RKO (cell line): ENCODE data around the gene KCNIP4.
"Not testable (repeated sequence)": the region's sequence is repeated elsewhere in the genome, so short reads cannot be mapped to it uniquely, and the experiment has no call there.

Source experiments
- DNase-seq: peaks from one replicate; pipeline ENCODE4 v3.0.0-alpha.2; 2016; ENCODE audit warnings: low spot score

Gene KCNIP4

GRCh38 chr4:20844311-20844710 lies 1104.3 kb downstream of the KCNIP4 start:
- no peak for DNase-seq

DNA sequence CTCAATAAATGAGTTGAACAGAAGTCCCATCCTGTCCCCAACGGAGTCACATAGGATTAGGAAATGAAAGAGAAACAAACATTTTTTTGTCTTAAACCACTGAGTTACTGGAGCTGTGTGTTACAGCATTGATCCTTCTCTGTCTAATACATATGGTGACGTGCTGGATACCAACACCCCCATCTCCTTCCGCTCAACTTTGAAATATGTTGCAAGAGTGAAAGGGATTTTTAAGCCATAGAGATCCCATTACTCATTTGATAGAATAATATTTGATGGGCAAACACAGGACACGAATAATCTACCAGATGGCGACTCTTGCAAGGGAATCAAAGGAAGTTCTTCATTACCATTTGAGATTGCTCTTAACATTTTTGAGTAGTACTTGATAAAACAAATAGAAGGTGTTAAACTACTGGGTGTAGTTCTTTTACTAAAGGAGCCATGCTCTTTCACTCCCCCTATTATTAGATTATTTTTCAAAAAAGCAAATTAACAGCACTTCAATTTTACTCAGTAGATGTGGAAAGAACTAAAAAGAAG lies 1107.9 kb downstream of the KCNIP4 start:
- no peak for DNase-seq

DNA sequence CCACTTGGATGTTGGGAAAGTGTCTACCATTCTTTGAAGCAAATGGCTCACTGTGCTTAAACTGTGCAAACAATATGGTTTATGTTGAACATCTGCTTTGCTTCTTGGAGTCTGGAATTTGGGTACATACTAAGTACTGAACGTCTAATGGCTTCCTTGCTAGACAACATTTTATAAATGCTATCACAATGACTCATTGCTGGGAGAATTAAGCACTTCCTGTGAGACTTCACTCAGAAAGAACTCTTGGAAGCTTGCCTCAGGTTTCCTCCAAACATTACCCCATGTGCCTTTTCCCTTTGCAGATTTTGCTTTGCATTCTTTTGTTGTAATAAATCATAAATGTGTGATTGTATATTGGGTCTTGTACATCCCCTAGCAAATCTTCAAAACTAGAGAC lies 1108.6 kb downstream of the KCNIP4 start:
- DNase-seq, result peak; percentile 18

GRCh38 chr4:20838476-20838875 lies 1110.1 kb downstream of the KCNIP4 start:
- DNase-seq, result no peak

- no peak for DNase-seq
Observed at GRCh38 chr4:20832826-20833225, 1115.7 kb downstream of the KCNIP4 start.

GRCh38 chr4:20831746-20832145 lies 1116.8 kb downstream of the KCNIP4 start:
- no peak for DNase-seq

- DNase-seq, result peak; percentile 31
Observed at GRCh38 chr4:20829617-20830357, 1118.8 kb downstream of the KCNIP4 start.

DNA sequence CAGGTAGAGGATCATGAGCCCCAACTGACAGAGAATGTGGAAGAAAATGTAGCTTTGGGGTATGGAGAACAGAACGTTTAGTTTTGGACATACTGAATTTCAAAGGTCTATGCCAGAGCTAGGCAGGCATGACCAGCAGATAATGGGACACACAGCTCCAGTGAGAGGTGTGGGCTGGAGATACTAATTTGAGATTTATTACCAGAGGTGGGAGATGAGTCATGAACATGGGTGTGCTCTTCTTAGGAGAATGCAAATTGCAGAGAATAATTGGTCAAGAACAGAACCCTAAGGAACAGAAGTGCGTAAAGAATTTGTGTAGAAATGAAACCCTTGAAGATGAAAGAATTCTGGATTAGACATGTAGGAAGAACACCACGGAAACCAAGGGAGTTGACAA lies 1123.1 kb downstream of the KCNIP4 start:
- DNase-seq, result no peak

- DNase-seq, result no peak
Observed at GRCh38 chr4:20816287-20816686, 1132.3 kb downstream of the KCNIP4 start.

DNA sequence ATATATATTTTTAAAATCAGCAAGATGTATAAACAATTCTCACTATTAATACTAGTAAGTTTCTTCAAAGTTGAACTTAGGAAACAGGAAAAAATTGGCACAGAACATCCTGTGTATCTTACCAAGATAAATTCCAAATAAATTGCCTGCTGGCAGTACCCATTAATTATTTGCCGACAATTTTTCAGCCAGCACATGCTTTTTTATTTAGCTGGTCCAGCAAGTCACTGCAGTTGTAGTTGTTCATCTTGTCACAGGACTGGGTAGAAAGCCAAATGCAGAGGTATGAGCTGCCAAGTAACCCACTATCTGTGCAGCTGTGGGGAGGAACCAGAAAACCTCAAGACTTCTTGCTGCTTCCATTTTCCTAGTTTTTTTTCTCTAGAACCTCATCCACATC lies 1134.9 kb downstream of the KCNIP4 start:
- DNase-seq, result no peak

GRCh38 chr4:20809812-20810211 lies 1138.8 kb downstream of the KCNIP4 start:
- DNase-seq, result no peak

GRCh38 chr4:20805716-20806115 lies 1142.9 kb downstream of the KCNIP4 start:
- DNase-seq, result no peak

GRCh38 chr4:20787940-20788665 lies 1160.5 kb downstream of the KCNIP4 start:
- DNase-seq, result no peak

DNA sequence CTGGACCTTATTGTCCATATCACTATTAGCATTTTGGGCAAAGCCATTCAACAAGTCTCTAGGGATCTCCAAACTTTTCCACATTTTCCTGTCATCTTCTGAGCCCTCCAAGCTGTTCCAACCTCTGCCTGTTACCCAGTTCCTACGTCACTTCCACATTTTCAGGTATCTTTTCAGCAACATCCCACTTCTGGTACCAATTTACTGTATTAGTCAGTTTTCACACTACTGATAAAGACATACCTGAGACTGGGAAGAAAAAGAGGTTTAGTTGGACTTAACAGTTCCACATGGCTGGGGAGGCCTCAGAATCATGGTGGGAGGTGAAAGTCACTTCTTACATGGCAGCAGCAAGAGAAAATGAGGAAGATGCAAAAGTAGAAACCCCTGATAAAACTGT lies 1165.4 kb downstream of the KCNIP4 start:
- DNase-seq, result not testable (repeated sequence)

GRCh38 chr4:20778896-20779295 lies 1169.7 kb downstream of the KCNIP4 start:
- DNase-seq, result no peak

GRCh38 chr4:20773144-20773997 lies 1175.2 kb downstream of the KCNIP4 start:
- DNase-seq, result peak; percentile 59

DNA sequence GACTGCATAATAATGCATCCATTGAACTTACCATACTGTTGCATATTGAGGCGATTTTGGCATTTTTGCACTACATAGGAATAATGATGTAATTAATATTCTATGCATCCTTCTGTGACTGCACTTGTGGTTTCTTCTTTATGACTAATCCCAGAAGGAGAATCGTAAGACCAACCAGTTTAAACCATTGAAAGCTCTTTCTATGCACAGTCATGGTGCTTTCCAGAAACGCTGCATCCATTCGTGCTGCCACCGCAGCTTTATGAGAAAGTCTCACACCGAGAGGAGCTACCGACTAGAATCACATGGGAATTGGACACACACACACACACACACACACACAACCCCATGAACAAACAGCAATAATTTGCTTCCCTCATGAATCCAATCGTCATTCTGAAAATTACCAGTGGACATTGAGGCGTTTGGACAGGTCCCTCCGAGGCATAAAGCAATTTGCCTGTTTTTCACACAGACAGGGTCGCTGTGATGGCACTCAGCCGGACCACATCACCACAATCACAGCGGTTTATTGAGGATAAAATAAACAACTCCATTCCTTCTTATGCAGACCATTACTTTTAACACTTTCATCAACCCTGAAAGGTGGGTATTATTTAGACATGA lies 1184.1 kb downstream of the KCNIP4 start:
- no peak for DNase-seq

GRCh38 chr4:20761826-20762225 lies 1186.7 kb downstream of the KCNIP4 start:
- no peak for DNase-seq

- no peak for DNase-seq
Observed at GRCh38 chr4:20761382-20761781, 1187.2 kb downstream of the KCNIP4 start.

- DNase-seq, result no peak
Observed at GRCh38 chr4:20760053-20760452, 1188.5 kb downstream of the KCNIP4 start.

DNA sequence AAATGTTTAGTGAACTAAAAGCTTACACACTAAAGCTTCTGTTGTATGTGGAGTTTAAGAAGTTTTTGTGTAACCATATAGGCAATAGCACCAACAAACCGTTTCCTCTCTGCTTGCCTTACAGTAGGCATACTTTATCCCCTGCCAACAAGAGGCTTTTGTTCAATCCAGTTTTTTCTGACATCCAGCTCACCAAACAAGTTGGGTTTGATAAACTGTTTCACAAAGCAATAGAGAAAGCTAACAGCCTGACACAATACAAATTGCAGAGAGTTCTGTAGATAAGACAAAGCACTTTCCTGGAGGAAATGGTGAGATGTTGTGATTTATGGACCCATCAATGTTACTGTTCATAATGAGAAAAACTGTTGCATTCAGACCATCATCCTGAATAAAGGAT lies 1194.5 kb downstream of the KCNIP4 start:
- no peak for DNase-seq

DNA sequence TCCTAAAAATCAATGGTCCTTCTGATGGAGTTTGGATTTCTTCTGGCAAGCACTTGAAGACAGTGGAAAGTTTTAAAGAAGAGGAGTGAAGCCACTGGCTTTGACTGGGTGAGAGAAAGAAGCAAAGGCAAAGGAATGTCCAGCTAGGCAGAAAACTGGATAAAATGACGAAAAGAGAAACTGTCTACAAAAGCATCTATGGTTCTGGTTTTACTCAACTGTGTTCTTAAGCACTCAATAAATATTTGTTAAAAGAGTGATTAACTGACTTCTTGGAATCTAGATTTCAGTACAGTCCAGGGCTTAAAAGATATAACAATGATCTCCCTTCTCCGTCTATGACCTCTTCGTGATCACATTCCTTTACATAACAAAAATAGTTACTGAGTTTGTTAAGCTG lies 1195.9 kb downstream of the KCNIP4 start:
- DNase-seq, result no peak
